HG03095 (cell line): ENCODE results near the gene TENM4.

Experiments
- ATAC-seq: cut with Tn5 transposase; IDR thresholded peaks from one replicate; pipeline ENCODE4 v1.9.1; 2021; ENCODE audit warnings: moderate library complexity; ENCODE audit not compliant: unreplicated experiment

TENM4 gene

DNA sequence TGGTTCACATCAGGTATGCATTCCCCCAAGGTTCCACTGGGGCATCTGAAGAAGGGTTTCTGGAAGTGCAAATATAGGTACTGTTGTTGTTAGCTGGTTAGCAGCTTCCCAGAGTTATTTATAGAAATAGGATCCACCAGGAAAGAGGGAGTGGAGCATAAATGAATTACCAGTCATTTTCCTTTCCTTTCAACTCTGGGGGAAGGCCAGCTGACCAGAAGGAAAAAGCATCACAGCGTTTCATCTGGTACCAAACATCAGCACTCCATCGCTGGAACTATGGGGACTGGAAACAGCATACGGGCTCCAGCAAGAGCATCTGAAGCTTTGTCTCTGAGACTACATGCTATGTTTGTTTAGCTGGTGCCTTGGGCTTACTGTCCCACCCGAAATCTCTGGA is 487.9 kb downstream of the TENM4 start:
- ATAC-seq: no peak

DNA sequence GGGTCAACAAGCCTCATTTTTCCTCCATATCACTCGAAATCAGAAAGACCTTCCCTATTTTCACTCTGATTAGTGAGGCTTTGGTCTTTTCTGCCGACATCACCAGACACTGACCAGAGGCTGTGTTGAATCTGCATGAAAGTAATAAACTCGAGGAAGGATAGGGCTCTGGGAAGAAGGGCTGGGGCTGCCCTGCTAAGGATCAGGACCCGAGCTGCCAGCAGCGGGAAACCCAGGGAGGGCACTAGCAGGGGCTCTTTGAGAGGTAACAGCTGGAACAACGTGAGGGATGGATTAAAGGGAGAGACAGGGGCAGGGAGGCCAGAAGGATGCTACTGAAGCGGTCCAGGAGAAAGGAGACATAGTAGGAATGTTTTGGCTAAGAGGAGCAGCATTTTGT is 488.7 kb downstream of the TENM4 start:
- ATAC-seq: no peak

DNA sequence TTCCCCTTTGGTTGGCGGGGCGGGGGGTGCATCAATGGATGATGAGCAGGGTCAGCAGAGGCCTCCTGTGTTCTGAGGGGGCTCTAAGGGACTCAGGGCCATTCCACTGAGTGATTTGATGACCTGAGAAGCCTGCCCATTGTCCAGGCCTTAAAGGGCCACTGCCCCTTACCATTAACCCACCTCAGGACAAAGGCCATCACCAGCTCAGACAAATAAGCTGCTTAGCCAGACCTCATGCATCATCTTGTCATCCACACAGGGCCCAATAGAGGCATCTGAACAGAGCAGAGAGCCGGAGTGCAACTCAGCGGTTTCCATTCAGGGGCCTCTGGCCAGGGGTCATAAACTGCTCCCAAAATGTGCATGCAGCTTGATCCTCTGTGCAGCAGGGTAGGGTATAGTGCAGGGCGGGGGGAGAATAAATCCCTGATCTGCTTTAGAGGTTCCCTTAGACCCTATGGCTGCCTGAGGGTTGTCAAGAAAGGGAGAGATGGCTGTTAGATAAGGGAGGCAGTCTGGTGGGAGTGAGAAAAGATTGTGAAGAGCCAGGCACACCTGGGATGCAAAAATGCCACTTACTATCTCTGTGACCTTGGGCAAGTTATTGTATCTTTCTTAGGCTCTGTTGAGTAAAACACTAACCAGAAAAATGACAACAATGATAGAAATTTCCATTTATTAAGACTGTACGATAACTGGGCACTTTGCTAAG is 490.7 kb downstream of the TENM4 start:
- no peak for ATAC-seq

DNA sequence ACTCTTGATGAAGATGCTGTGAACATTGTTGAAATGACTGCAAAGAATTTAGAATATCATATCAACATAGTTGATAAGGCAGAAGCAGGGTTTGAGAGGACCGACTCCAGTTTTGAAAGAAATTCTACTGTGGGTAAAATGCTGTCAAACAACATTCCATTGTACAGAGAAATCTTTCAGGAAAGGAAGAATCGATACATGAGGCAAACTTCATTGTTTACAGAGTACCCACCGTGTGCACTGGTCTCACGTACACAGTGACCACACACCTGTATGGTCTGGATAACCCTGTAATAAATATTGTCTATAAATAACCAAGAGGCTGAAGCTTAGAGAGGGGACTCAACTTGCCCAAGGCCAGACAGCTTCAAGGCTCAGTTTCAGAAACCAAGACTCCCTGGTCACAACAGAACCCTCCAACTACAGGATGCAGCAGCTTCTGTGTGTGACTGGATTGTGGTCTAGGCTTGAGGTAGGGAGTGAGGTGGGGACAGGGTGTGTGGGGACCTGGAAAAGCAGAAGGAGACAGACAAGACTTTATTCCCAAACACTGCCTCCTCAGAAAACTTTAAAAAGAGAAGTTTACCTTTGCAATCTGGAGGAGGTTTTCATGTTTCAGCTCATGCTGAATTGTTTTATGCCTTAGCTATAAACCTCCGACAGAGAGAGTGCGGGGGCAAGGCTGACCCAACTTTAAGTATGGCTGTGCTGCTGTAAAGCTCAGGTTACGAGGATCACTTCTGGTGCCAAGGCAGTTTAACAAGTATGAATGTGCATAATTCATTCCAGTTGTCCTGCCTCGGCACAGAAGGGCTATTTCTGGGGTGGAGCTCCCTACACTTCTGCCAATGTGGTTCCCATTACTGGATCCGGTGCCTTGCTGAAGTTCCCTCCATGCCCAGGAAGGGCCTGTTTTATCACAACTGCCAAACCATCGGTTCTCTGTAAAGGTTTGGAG is 493.6 kb downstream of the TENM4 start:
- ATAC-seq: no peak

DNA sequence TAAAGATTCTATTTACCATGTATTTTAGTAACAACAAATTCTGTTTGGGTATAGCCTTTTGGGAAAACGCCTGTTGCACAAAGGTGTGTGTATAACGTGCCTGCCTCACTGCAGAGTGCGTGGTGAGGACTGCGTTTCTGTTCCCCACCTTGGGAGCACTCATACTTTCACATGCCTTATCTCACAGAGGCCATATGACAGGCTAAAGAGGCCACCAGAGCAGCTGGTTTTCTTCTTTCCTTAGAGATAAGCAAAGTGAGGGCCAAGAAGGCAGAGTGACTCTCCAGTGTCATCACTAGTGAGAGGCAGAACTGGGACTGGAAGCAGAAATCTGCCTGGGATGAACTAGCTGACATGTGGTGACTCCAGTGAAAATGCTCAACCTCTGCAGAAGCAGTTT is 497.0 kb downstream of the TENM4 start:
- no peak for ATAC-seq

DNA sequence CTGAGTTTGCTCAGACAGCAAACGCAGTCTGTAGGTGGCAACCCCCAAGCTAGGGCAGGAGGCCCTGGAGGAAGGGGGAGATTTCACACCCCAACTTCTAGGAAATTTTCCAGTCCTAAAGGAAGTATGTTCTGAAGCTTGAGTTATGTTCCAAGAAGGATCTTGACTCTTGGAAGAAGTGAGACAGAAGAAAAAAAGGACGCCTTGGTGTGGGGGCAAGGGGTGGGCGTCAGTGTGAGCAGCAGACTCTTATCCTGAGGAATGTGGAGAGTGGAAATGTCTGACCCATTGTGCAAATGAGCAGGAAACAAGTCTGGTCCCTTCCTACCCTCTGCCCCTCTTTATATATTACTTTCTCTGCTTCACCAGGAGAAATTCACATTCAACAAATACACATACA is 497.7 kb downstream of the TENM4 start:
- no peak for ATAC-seq

DNA sequence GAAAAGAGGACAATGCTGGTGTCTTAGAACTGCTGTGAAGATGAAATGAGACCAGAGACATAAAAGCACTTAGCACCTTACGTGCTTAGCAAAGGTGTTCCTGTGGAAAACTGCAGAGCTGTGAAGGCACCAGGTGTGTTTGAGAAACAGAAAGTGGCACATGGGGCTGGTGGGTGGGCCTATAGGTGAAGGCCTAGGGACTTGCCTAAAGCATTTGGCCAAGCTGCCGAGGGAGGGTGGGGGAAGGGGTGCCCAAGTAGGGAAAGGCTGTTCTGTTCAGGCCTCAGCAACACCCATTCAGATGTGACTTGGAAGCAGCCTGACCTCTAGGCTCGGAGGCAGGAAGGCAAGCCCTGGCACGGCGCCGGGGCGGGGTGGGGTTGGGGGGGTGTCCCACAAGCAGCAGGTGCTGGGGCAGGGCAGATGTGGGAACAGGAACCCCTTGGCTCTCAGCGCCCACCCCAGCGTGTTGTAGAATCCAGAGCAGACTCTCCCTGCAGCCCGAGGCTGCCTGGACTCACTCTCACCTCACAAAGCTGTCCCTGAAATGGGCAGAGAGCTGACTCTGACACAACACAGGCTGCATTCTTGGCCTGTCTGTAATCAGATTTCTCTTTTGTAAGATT is 499.5 kb downstream of the TENM4 start:
- no peak for ATAC-seq

DNA sequence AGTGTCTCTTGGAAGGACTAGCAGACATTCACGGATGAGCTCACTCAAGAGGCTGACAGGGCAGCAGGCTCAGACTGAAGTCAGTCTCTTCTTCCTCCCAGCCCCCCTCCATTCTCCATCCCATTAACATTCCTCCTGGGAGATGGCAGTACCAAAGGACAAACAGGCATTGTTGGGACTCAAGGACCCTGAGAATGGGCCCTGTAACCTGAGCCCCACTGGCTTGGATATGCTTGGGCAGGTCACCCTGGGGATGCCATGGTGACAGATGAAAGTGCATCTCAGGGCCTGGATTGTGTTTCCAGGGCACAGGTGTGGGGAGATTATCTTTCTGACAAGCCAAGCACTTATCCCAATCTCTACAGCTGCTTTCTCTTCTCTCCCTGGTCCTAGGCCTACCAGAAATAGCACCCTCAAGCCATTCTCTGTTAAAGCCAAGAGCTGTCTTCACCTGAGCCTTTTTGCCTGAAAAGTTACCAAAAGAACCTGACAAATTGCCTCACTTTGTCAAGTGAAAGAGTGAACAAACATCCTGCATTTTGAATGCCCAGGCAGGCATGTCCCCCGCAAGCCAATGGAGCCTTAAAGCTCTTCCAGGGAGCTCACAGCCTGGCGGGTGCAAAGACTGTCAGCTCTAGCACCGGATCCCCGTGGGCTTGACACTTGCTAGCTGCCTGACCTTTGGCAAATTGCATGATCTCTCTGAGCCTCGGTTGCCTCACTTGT is 500.2 kb downstream of the TENM4 start:
- ATAC-seq: no peak

DNA sequence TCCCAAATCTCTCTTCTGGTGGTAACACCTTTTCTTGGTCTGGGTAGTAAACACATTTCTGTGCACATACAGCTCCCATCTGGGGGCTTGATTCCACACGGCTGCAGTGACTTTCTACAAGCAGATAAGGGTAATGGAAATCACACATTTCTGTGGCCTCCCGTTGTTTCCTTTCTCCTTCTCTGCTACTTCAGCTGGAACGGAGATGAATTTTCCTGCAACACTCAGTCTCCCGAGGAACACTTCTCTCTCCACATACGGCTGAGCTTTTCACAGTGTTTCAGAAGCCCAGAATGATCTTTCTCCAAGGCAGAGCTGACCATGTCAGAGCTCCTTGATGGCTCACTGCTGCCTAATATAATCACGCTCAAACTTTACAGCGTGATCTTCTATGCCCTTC is 501.9 kb downstream of the TENM4 start:
- ATAC-seq: no peak

DNA sequence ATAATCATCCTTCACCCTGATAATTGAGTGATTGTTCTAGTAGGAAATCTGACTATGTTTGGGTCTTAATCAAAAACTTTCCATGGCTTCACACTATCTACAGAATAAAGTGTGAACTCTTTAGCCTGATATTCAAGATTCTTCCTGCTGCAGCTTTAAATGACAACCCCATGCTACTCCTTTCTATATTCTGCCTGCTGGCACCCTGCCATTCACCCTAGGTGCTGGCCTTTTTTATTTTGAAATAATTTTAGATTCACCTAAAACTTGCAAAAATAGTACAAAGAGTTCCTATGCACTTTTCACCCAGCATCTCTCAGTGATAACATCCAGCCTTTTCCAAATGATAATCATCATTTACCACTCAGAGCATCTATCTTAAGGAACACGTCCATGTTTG is 502.8 kb downstream of the TENM4 start:
- no peak for ATAC-seq

DNA sequence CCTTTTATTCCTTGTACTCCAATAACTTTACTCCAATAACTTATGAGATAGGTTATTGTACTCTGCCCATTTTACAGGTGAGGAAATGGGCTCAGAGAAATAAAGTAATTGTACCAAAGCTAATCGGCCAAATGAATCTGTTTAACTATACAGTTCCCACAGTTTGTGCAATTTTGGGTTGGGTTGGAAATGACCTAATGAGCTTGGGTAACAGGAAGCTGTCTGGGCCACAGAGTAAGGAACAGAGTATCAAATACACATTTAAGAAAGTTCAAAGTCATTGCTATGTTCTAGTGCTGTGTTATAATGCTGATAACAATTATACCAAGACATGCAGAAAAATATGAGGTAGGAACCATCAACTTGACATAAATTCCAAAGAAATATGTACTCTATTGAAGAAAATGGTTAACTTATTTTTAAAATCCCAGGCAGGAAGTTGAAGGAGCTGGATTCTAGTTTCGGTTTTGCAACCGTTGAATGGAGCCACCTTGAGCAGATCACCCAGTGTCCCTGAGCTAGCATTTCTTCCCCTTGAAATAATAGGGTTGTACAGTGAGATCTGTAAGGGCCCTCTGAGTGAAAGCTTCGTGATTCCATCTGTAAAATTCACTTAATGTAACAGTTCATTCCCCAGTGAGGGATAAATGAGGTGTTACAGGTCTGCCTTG is 505.3 kb downstream of the TENM4 start:
- ATAC-seq: no peak

DNA sequence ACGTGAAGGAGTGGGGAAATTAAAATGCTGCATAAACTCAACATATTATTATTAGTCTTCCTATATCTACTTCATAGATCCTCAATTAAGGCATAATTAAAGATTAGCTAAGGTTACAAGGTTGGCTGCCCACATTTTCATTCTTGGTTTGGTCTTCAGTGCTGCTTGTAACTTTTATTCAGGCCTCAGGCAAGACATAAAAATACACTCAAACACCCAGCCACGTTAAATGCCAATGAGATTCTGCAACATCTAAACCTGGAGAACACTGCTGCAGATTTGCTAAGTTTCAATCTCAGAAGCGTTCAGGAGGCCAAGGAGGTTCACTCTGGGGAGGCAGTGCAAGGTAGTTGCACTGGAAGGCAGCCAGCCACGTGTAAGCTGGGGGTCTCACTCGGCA is 507.5 kb downstream of the TENM4 start:
- ATAC-seq: no peak

DNA sequence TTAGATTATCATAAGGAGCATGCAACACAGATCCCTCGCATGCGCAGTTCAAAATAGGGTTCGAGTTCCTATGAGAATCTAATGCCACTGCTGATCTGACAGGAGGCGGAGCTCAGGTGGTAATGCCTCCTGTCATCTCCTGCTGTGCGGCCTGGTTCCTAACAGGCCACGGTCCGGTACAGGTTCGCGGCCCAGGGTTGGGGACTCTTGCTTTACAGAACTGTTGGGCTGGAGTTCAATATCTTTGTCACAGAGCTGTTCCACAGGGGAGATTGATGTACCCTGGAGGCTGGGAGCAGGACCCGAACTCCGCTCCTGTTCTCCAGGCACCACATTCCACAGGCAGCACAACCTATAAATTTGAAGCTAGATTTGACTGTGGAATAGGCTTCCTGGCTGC is 508.1 kb downstream of the TENM4 start:
- no peak for ATAC-seq

DNA sequence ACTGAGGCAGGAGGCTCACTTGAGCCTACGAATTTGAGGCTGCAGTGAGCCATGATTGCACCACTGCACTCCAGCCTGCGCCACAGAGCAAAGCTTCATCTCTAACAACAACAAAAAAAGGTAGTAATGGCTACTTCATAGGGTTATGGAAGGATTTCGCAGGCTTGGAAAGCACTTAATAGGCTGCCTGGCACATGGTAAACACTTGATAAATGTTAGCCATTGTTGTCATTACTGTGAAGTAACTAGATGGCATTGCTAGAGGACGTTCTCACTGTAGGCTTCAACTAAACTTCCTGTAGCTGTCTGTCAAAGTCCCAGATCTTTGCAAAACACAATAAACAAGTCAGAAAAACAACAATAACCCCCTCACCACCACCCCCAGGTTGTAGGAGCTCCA is 508.9 kb downstream of the TENM4 start:
- no peak for ATAC-seq

DNA sequence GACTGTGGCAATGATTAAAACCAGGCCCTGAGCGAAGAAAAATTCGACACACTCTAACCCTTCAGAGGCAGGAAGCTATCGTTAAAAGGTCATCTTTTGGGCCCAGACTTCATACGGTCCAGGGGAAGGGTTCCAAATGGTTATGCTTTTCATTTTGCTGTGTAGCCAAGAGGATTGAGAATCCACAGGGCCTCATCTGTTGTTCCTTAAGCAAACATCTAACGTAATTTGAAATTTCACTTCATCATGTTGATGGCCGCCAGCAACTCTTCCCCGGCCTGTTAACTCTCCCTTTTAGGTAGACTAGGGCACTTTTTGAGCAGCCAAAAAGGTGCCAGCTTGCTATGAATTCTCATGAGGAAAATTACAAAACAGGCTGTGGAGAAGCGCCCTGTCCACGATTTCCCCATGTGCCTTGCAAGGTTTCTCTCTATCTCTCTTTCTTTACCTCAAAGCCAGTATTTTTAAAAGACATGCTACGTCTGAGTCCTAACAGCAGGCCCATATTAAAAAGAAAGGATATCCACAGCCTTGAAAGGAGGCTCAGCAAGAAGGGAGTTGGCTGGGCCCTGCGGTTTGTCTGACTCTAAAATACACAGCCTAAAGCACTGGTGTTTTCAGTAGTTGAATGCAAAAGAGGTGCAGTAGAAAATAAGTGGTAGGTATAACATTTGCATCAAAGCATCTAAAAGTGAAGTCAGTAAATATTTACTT is 509.9 kb downstream of the TENM4 start:
- no peak for ATAC-seq

DNA sequence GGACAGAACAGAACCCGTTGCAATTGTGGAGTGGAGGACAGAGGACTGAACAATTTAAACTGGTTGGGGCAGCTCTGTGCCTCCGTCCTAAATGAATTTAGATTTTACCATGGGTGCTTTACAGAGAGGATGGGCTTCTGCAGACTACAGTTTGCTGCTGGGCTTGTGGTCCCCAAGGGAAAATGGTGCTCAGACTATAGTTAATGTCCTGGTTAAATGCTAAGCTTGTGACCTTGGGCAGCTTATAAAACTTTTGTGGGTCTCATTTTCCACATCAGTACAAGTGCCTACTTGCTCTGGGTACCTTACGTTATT is 511.0 kb downstream of the TENM4 start:
- no peak for ATAC-seq

DNA sequence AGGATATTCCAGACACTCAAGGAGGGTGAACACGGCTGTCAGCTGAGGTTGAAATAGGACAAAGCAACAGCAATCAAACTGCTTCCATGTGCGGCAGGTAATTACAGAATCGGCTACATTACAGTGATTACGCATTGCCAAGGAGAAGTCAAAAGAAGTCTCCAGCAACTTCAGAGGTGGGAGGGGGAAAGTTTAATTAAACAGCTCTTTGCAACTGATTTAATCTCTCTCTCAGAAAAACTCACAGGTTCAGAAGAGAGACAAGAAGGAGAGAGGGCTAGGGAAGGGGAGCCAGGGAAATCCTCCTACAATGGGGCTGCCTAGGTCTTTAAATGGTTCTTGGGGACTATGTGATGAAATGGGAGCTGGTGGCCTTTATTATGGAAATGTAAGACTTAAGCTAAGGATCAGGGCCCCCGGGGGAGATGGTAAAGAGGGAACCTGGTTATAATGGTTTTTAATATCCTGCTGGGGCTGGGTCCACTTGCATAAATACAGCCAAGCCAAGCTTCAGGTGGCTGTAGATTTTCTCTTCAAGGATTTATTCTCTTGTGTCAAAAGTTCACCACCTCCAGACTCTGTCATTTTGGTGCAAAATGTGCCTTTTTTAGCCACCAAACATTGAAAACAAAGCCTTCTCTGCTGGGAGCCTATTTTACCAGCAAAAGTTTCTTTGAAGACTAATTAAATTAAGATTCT is 511.5 kb downstream of the TENM4 start:
- no peak for ATAC-seq

DNA sequence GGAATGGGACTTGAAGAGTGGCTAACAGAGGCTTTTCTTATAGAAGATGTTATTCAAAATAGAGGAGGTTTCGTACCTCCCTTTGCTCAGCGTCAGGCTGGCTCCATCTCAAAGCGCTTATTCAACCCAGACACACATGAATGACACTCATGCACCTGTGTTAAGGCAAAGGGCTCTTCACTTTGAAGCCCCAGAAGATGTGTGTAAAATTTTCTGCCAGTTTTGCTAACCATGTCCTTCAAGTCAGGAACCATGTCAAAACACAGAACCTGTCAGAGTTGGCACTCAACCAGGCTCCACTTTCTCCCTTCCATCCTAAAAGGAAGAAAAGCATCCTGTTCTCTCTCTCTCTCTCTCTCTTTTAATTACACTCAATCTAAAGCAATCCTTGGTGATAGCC is 513.3 kb downstream of the TENM4 start:
- ATAC-seq: no peak

DNA sequence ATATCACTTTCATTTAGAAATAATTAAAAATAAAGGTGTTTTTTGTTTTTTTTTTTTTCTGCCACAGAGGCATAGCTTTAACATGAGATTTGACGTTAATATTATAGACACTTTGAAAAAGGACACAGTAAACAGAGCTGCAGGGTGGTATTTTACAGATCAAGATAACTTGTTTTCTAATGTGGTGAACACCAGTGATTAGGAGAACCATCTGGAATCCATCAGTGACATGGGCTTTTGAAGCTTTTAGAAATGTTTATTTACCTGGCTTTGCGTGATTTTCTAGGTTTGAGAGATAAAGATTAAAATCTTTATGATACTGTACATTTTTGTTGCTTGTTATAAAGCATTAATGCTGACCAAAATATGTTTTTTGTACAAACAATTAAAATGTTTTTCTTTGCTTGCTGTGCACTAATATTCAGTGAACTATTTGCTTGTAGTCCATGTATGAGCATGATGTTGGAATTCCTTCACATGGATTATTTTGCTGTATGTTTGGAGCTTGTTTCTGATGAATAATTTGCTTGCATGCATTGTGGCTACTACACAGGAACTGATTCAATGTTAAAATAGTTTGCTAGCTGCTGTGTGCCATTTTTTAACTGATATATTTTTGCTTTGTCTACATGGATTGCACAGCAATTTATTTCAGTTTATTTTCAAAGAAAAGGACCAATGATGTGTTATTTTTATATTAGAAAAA is 514.0 kb downstream of the TENM4 start:
- no peak for ATAC-seq
